Breast epithelium (tissue), 3 donors: ENCODE results near the gene FIS1.

Experiments used
- POLR2AphosphoS5 ChIP-seq, 3 donors: sonication (generic); formaldehyde crosslinking; IDR thresholded peaks; one replicate each; pipeline ENCODE4 v1.6.1; 2017; ENCODE audit warnings: antibody characterized with exemption in 3 of 3
- TF ChIP-seq, protein P1 (sequence below), 3 donors: fragments of 450-650 bp; IDR thresholded peaks; one replicate each; pipeline ENCODE4 v1.5.1; 2016 to 2017; ENCODE audit warnings: antibody characterized with exemption in 3 of 3, mild to moderate bottlenecking in 3 of 3, moderate library complexity in 3 of 3

DNA sequence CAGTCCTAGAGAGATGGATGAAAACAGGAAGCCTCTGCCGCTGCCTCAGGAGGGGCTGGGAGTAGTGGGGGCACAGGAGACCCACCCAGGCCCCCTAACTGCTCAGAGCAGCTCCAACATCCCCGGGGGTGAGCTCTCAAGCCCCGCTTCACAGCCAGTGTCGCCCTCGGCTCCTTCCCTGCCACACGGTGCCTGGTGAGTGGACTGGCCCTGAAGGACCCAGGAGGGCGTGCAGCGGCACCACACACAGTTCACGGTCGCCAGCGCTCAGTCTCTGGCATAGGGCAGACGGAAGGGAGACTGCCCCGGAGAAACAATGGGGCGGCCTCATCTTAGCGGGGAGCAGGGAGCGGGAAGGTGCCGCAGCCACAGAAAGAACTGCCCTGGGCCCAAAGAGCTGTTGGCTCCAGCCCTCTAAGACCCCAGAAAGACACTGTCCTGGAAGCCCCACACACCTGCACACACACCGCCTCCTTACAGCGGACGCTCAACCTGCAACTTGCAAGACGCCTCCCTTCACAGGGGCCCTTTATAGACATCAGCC is 8.5 kb downstream of the FIS1 start:
- TF ChIP-seq, protein P1, sequence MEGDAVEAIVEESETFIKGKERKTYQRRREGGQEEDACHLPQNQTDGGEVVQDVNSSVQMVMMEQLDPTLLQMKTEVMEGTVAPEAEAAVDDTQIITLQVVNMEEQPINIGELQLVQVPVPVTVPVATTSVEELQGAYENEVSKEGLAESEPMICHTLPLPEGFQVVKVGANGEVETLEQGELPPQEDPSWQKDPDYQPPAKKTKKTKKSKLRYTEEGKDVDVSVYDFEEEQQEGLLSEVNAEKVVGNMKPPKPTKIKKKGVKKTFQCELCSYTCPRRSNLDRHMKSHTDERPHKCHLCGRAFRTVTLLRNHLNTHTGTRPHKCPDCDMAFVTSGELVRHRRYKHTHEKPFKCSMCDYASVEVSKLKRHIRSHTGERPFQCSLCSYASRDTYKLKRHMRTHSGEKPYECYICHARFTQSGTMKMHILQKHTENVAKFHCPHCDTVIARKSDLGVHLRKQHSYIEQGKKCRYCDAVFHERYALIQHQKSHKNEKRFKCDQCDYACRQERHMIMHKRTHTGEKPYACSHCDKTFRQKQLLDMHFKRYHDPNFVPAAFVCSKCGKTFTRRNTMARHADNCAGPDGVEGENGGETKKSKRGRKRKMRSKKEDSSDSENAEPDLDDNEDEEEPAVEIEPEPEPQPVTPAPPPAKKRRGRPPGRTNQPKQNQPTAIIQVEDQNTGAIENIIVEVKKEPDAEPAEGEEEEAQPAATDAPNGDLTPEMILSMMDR (IDR thresholded peaks at IDR 0.05), result no peak
- no peak for TF ChIP-seq POLR2AphosphoS5 (IDR thresholded peaks at IDR 0.05)
